ENCODE measurements around the gene ARL3. TPM values are rescaled to one million over a fixed set of nuclear protein-coding genes. Genes with fewer than 3 reads are reported as not detected.

Gene ARL3
- total RNA-seq, 2 donors from 2014 or later, result 3.0 to 4.5 TPM

Other genes starting within 250 kb of the ARL3 start
- 100 to 1,000 TPM in 1 of 2 donors, 10 to 100 TPM in 1; 84.5 to 108 TPM for gene ACTR1A, start 211.7 kb downstream of the ARL3 start, total RNA-seq
- gene SUFU, start 210.4 kb downstream of the ARL3 start, total RNA-seq, result 10 to 100 TPM in 1 of 2 donors, 1 to 10 TPM in 1; 6.8 to 10.9 TPM
- 10 to 100 TPM; 50.2 to 78.5 TPM for gene TRIM8, start 69.9 kb downstream of the ARL3 start, total RNA-seq
- gene SFXN2, start 239 bp upstream of the ARL3 start, total RNA-seq, result 10 to 100 TPM; 13.2 to 39.6 TPM
- 10 to 100 TPM; 21.0 to 33.1 TPM for gene WBP1L, start 29.6 kb upstream of the ARL3 start, total RNA-seq
- gene CYP17A1, start 123.0 kb upstream of the ARL3 start, total RNA-seq, result not detected
- 1 to 10 TPM; 6.5 to 9.0 TPM for gene BORCS7, start 139.9 kb upstream of the ARL3 start, total RNA-seq
- under 1 TPM in 1 of 2 donors, not detected in 1; 0.43 TPM for gene AS3MT, start 155.1 kb upstream of the ARL3 start, total RNA-seq
- 10 to 100 TPM in 1 of 2 donors, 1 to 10 TPM in 1; 6.2 to 11.2 TPM for gene CNNM2, start 203.9 kb upstream of the ARL3 start, total RNA-seq

Measured in natural killer cell treated with Interleukin-12 subunit alpha and Interleukin-12 subunit beta and Interleukin-15 and Interleukin-18, amount 100 ng/mL, for 72 hours (primary cell).